GM23248 (cell line): ENCODE data around the gene TDRD7. TPM values are rescaled to one million over a fixed set of nuclear protein-coding genes. Genes with fewer than 3 reads are reported as not detected.
A peak's percentile ranks its signal among the peaks of the same experiment; 100 is the strongest.

ENCODE experiments used
- DNase-seq: peaks from one replicate; pipeline ENCODE4 v3.0.0-alpha.2; 2015
- H2AFZ ChIP-seq: fragments of 200-600 bp; sonication (generic); 2 replicates; pipeline ENCODE4 v1.6.1; 2016; ENCODE audit warnings: antibody characterized with exemption
- H3F3A ChIP-seq: fragments of 200-600 bp; sonication (generic); 2 replicates; pipeline ENCODE4 v1.6.1; 2016; ENCODE audit warnings: mild to moderate bottlenecking, antibody characterized with exemption, mixed run types; ENCODE audit not compliant: insufficient read depth
- H3K27ac ChIP-seq: fragments of 200-600 bp; sonication (generic); 2 replicates; pipeline ENCODE4 v1.5.1; 2016; ENCODE audit warnings: mild to moderate bottlenecking
- H3K27me3 ChIP-seq: fragments of 200-600 bp; sonication (generic); replicated peaks from 2 replicates; pipeline ENCODE4 v1.6.1; 2016; ENCODE audit warnings: mild to moderate bottlenecking; ENCODE audit not compliant: insufficient read depth
- H3K36me3 ChIP-seq: fragments of 200-600 bp; sonication (generic); 2 replicates; pipeline ENCODE4 v1.6.1; 2016; ENCODE audit warnings: low read depth, mild to moderate bottlenecking
- H3K4me1 ChIP-seq: fragments of 200-600 bp; sonication (generic); 2 replicates; pipeline ENCODE4 v1.6.1; 2016; ENCODE audit warnings: mild to moderate bottlenecking; ENCODE audit not compliant: insufficient read depth
- H3K4me2 ChIP-seq: fragments of 200-600 bp; sonication (generic); one replicate; pipeline ENCODE4 v1.6.1; 2016; ENCODE audit warnings: mild to moderate bottlenecking; ENCODE audit not compliant: unreplicated experiment
- H3K4me3 ChIP-seq: fragments of 200-600 bp; sonication (generic); 2 replicates; pipeline ENCODE4 v1.5.1; 2016; ENCODE audit warnings: mild to moderate bottlenecking
- H3K79me2 ChIP-seq: fragments of 200-600 bp; sonication (generic); 2 replicates; pipeline ENCODE4 v1.6.1; 2016; ENCODE audit warnings: mild to moderate bottlenecking; ENCODE audit not compliant: insufficient read depth
- H3K9ac ChIP-seq: fragments of 200-600 bp; sonication (generic); 2 replicates; pipeline ENCODE4 v1.6.1; 2016; ENCODE audit warnings: mild to moderate bottlenecking
- H3K9me2 ChIP-seq: fragments of 200-600 bp; sonication (generic); 2 replicates; pipeline ENCODE4 v1.6.1; 2016; ENCODE audit warnings: mixed run types, mild to moderate bottlenecking, moderate library complexity; ENCODE audit not compliant: insufficient read depth
- H3K9me3 ChIP-seq: fragments of 200-600 bp; sonication (generic); one replicate; pipeline ENCODE4 v1.6.1; 2017; ENCODE audit warnings: low read depth
- H4K20me1 ChIP-seq: fragments of 200-600 bp; sonication (generic); 2 replicates; pipeline ENCODE4 v1.6.0; 2016; ENCODE audit not compliant: insufficient read depth
- EZH2 ChIP-seq: fragments of 200-600 bp; sonication (generic); IDR thresholded peaks from 2 replicates; pipeline ENCODE4 v1.6.1; 2018; ENCODE audit warnings: antibody characterized with exemption, mild to moderate bottlenecking; ENCODE audit not compliant: insufficient read depth, poor library complexity, severe bottlenecking
- EZH2phosphoT487 ChIP-seq: fragments of 200-600 bp; sonication (generic); IDR thresholded peaks from 2 replicates; pipeline ENCODE4 v1.6.1; 2018; ENCODE audit warnings: antibody characterized with exemption, moderate library complexity, mild to moderate bottlenecking, low read depth; ENCODE audit not compliant: insufficient read depth
- WGBS, 2 experiments: methylation state at CpG; one replicate each; pipeline ENCODE4 v1.1.6; 2015 to 2017; ENCODE audit warnings: low lambda C conversion rate in 2 of 2, low coverage in 1 of 2; ENCODE audit errors: missing lambda C conversion rate in 2 of 2; 5-methylcytosine and 5-hydroxymethylcytosine counted together
- in situ Hi-C: fragments of 300-500 bp; cut with MboI; formaldehyde crosslinking; loops from 2 replicates; pipeline ENCODE4 v1.15.0; 2020
- polyA plus RNA-seq: library from polyadenylated mRNA; unstranded; fragments of >200 nt; fragmentation: Nextera tagmentation; extraction: Ambion mirVana; gene quantifications from 2 replicates; pipeline ENCODE4 v1.2.1, GENCODE V29; 2016
- total RNA-seq: library from RNA; depleted of rRNA; stranded (reverse); fragments of >200 nt; shearing (Covaris generic); gene quantifications from 2 replicates; pipeline ENCODE4 v1.2.3, GENCODE V29; 2014

Gene TDRD7
- total and polyA plus RNA-seq, 2 experiments from 2014 or later = 4.9 to 6.6 TPM

DNA sequence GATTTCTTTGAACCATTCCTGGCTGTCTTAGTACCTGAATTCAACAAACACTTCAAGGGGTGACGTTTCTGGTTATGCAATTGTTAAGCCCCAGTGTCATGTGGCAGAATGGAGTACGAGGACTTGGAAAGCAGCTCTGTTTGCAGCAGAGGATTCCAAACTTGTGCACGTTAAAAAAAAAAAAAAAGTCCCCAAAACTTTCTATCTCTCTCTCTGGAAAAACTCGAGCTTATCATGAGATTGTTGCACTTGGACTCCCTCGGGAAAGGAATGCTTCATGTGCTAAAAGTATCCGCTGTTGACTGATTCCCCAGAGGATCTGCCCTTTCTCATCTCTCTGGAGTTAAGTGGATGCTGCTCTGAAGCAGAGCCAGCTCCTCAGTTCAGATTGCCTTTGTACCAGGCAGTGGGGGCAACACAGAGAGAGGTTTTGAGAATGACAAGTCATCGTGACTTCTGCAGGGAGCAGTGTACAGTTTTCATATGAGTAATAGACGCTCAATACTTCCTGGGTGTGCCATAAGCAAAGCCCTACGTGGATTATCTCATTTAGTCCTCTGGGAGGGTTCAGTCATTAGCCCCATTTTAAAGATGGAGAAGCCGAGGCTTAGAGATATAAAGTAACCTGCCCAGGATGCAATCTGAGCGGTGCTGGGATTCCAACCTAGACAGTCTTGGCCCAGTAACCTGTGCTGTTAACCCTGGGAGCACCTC is 117.6 kb downstream of the TDRD7 start:
- Histone ChIP-seq H3K27me3 (no peaks in the 10 kb centered on the region), H3K4me2 (no peak overlapping the region), H3K4me1 (no peaks in the 10 kb centered on the region), H3K79me2 (no peaks in the 10 kb centered on the region), H3K36me3 (no peaks in the 10 kb centered on the region), H3K9me3 (no peaks in the 10 kb centered on the region), H3K9ac (no peak overlapping the region), H2AFZ (no peak overlapping the region), H3K9me2 (no peaks in the 10 kb centered on the region), H3K4me3 (no peak overlapping the region), H3F3A (no peaks in the 10 kb centered on the region), H3K27ac (no peak overlapping the region), H4K20me1 (no peaks in the 10 kb centered on the region)
- WGBS, 2 experiments = 38 to 41% methylated on average over 11 of the region's 11 CpGs
- no peak for TF ChIP-seq EZH2
- TF ChIP-seq EZH2phosphoT487 = no peak
- peak; percentile 36 for DNase-seq
- in situ Hi-C loops = no loop called here

- TF ChIP-seq EZH2phosphoT487 (no peak), EZH2 (no peak)
- Histone ChIP-seq H3K9me3 (no peaks in the 10 kb centered on the region), H2AFZ (no peak overlapping the region), H3K9ac (no peak overlapping the region), H3K79me2 (no peaks in the 10 kb centered on the region), H3K27ac (no peak overlapping the region), H3F3A (no peaks in the 10 kb centered on the region), H3K9me2 (no peaks in the 10 kb centered on the region), H3K4me1 (no peaks in the 10 kb centered on the region), H4K20me1 (no peaks in the 10 kb centered on the region), H3K4me2 (no peak overlapping the region), H3K36me3 (no peaks in the 10 kb centered on the region), H3K27me3 (0 out of 2 replicates have a peak, but pooled peaks cover 2% of the 10 kb centered on the region), H3K4me3 (no peak overlapping the region)
- in situ Hi-C loops = no loop called here
- no peak for DNase-seq
- 60 to 62% methylated on average over 9 of the region's 9 CpGs for WGBS, 2 experiments
Measured at GRCh38 chr9:97531888-97532376, 120.0 kb downstream of the TDRD7 start.

GRCh38 chr9:97534185-97534584 is 122.3 kb downstream of the TDRD7 start:
- H3K9me3 ChIP-seq = no peaks in the 10 kb centered on the region

DNA sequence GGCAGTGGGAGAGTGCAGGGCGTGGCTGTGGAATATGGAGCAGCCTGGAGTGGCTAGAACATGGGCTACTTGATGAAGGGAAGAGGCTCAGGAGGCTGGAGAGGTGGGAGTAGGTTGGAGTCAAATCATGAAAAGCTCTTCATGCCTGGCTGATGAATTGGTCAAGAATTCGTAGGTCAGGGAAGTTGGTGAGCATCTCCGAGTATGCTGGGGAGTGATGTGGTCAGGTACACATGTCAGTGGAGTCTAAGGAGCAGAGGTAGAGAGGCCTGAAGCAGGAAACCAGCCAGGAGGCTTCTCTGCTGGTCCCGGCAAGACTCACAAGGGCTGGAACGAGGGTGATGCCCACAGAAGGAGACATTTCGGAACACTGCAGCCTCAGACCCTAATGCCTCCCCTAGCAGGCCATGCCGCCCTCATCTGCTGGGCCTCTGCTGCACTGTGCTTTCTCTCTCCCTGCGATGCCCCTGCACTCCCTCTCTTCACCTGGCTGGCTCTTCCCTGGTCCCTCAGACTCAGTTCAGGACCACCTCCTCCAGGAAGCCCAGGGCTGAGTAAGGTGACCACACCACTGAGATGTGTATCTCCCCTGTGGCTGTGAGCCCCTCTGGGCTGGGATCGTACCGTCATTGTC is 123.2 kb downstream of the TDRD7 start:
- WGBS, 2 experiments = 48 to 50% methylated on average over 10 of the region's 10 CpGs

More at GRCh38 chr9:97534185-97534584, 122.3 kb downstream of the TDRD7 start:
- TF ChIP-seq EZH2phosphoT487 = no peak
- TF ChIP-seq EZH2 = no peak
- in situ Hi-C loops = no loop called here
- Histone ChIP-seq H4K20me1 (no peaks in the 10 kb centered on the region), H3K27me3 (0 out of 2 replicates have a peak, but pooled peaks cover 17% of the 10 kb centered on the region), H3F3A (no peaks in the 10 kb centered on the region), H3K9me2 (no peaks in the 10 kb centered on the region), H3K4me3 (no peak overlapping the region), H3K9ac (no peak overlapping the region), H3K27ac (no peak overlapping the region), H3K4me1 (no peaks in the 10 kb centered on the region), H3K36me3 (no peaks in the 10 kb centered on the region), H3K4me2 (no peak overlapping the region), H3K79me2 (no peaks in the 10 kb centered on the region), H2AFZ (no peak overlapping the region)
- WGBS, 2 experiments = 62% methylated on average over 3 of the region's 3 CpGs
- no peak for DNase-seq

More for the DNA sequence above, 123.2 kb downstream of the TDRD7 start:
- Histone ChIP-seq H3K9me3 (no peaks in the 10 kb centered on the region), H3K36me3 (no peaks in the 10 kb centered on the region), H3K4me2 (no peak overlapping the region), H3K4me1 (no peaks in the 10 kb centered on the region), H3K4me3 (no peak overlapping the region), H3K79me2 (no peaks in the 10 kb centered on the region), H2AFZ (no peak overlapping the region), H3F3A (no peaks in the 10 kb centered on the region), H3K9me2 (no peaks in the 10 kb centered on the region), H3K27ac (no peak overlapping the region), H3K27me3 (0 out of 2 replicates have a peak, but pooled peaks cover 19% of the 10 kb centered on the region), H3K9ac (no peak overlapping the region), H4K20me1 (no peaks in the 10 kb centered on the region)
- DNase-seq = no peak
- in situ Hi-C loops = no loop called here
- no peak for TF ChIP-seq EZH2
